Lung (tissue), 16 donors: Measurements from ENCODE around the gene DEGS1. TPM values are rescaled to one million over a fixed set of nuclear protein-coding genes. Genes with fewer than 3 reads are reported as not detected.

Experiments
- ATAC-seq: fragments of 200-7000 bp; cut with Tn5 transposase; one replicate; pipeline ENCODE4 v1.9.1; 2020; ENCODE audit warnings: moderate number of reproducible peaks; ENCODE audit not compliant: insufficient read depth, low FRiP score
- DNase-seq, 3 donors: peaks; one replicate each; pipeline ENCODE4 v3.0.0-alpha.2; 2013 to 2017
- H3K27ac ChIP-seq, 2 donors: one replicate each; pipeline ENCODE4 v1.5.1; 2013; ENCODE audit warnings: mild to moderate bottlenecking in 2 of 2, moderate library complexity in 2 of 2, control low read depth in 1 of 2, inconsistent platforms in 1 of 2, low read depth in 1 of 2, low read length in 1 of 2
- H3K27me3 ChIP-seq, 3 donors: one replicate each; pipeline ENCODE4 v1.5.1; 2013; ENCODE audit warnings: low read length in 2 of 3; ENCODE audit not compliant: control insufficient read depth in 3 of 3, insufficient read depth in 3 of 3
- H3K36me3 ChIP-seq, 4 donors: one replicate each; pipeline ENCODE4 v1.5.1; 2013; ENCODE audit warnings: low read length in 4 of 4, mild to moderate bottlenecking in 1 of 4, moderate library complexity in 1 of 4; ENCODE audit not compliant: control insufficient read depth in 4 of 4, insufficient read depth in 4 of 4
- H3K4me1 ChIP-seq, 5 donors: one replicate each; pipeline ENCODE4 v1.5.1; 2013; ENCODE audit warnings: low read length in 5 of 5, mild to moderate bottlenecking in 2 of 5, moderate library complexity in 1 of 5; ENCODE audit not compliant: control insufficient read depth in 5 of 5, insufficient read depth in 5 of 5
- H3K4me3 ChIP-seq: one replicate; pipeline ENCODE4 v1.5.1; 2013; ENCODE audit warnings: mild to moderate bottlenecking, control low read depth, moderate library complexity
- H3K9ac ChIP-seq, 2 donors: one replicate each; pipeline ENCODE4 v1.5.1; 2013; ENCODE audit warnings: low read length in 2 of 2, control low read depth in 1 of 2; ENCODE audit not compliant: insufficient read depth in 1 of 2
- H3K9me3 ChIP-seq, 4 donors: one replicate each; pipeline ENCODE4 v1.5.1; 2013; ENCODE audit warnings: low read length in 3 of 4, mild to moderate bottlenecking in 1 of 4, moderate library complexity in 1 of 4; ENCODE audit not compliant: control insufficient read depth in 4 of 4, insufficient read depth in 3 of 4
- CTCF ChIP-seq: IDR thresholded peaks from 2 replicates; pipeline ENCODE4 v1.5.1; 2012; ENCODE audit warnings: mild to moderate bottlenecking; ENCODE audit errors: control extremely low read depth, extremely low read depth
- WGBS, 2 donors: extraction: QIAGEN DNeasy Blood & Tissue Kit; methylation state at CpG; one replicate each; pipeline ENCODE4 v1.1.7; 2013; 5-methylcytosine and 5-hydroxymethylcytosine counted together
- long read RNA-seq, 5 donors: transcript quantifications; one replicate each; lab custom pipeline, GENCODE V29; 2026
- polyA plus RNA-seq, 2 donors: library from polyadenylated mRNA; stranded (reverse); fragments of 200-250 nt; gene quantifications; one replicate each; pipeline ENCODE4 v1.2.1, GENCODE V29; 2013
- total RNA-seq, 2 donors: library from RNA; depleted of rRNA in 1 of 2; stranded (reverse); fragments of >200 nt in 1 of 2; gene quantifications; one replicate each; pipeline ENCODE4 v1.2.1, GENCODE V29; 2014 to 2021
- donor health status: control.
- donor health status: control.
- donor health status: Bipolar disorder and iron deficiency.
- donor health status: healthy.
- donor health status: DM: yes; HTN: yes; CAD: no.

DEGS1 gene
- total RNA-seq, result 10 to 100 TPM; 65.8 to 69.7 TPM
- polyA plus RNA-seq, result 10 to 100 TPM; 41.2 to 68.7 TPM
- long read RNA-seq, donor 1, transcript DEGS1-201 (3 exons, 2,101 nt), result major isoform, 26 of 41 reads
- long read RNA-seq, donor 1, partial matches to known transcripts, result 13 of 41 reads
- long read RNA-seq, donor 1, other reads (novel, unspliced or antisense), result 0 of 41 reads
- long read RNA-seq, donor 2, transcript DEGS1-201 (3 exons, 2,101 nt), result major isoform, 7 of 13 reads
- long read RNA-seq, donor 2, partial matches to known transcripts, result 6 of 13 reads
- long read RNA-seq, donor 2, other reads (novel, unspliced or antisense), result 0 of 13 reads
- long read RNA-seq, donor 3, transcript DEGS1-201 (3 exons, 2,101 nt), result major isoform, 11 of 11 reads
- long read RNA-seq, donor 3, partial matches to known transcripts, result 0 of 11 reads
- long read RNA-seq, donor 3, other reads (novel, unspliced or antisense), result 0 of 11 reads
- long read RNA-seq, donor 4, transcript DEGS1-201 (3 exons, 2,101 nt), result major isoform, 8 of 20 reads
- long read RNA-seq, donor 4, partial matches to known transcripts, result 10 of 20 reads
- long read RNA-seq, donor 4, other reads (novel, unspliced or antisense), result 0 of 20 reads
- long read RNA-seq, donor 5, transcript DEGS1-201 (3 exons, 2,101 nt), result major isoform, 29 of 40 reads
- long read RNA-seq, donor 5, partial matches to known transcripts, result 11 of 40 reads
- long read RNA-seq, donor 5, other reads (novel, unspliced or antisense), result 0 of 40 reads

GRCh38 chr1:224182866-224183590 lies at the start of gene DEGS1:
Gene DEGS1, plus strand, starts transcription at chr1:224183240. Its CDS starts 97 bp downstream, at chr1:224183337.
- Histone ChIP-seq H3K27ac (peak within 1 kb of the TSS; percentile 77 to 95), H3K9me3 (no peaks in the 10 kb centered on the region), H3K27me3 (no peaks in the 10 kb centered on the region), H3K9ac (peak within 1 kb of the TSS; percentile 44 to 89), H3K4me1 (peaks cover 0 to 19% (median 9%) of the 10 kb centered on the region in 5 donors), H3K4me3 (peak within 1 kb of the TSS; percentile 63), H3K36me3 (peaks cover 0 to 3% (median 0%) of the 10 kb centered on the region in 4 donors)
- DNase-seq, result peak; percentile 87 to 90 (median 89)
- peak; percentile 95 for ATAC-seq
- TF ChIP-seq CTCF, result no peak
- WGBS, 2 donors, result 0% methylated on average over 52 to 94 of the region's 94 CpGs

DNA sequence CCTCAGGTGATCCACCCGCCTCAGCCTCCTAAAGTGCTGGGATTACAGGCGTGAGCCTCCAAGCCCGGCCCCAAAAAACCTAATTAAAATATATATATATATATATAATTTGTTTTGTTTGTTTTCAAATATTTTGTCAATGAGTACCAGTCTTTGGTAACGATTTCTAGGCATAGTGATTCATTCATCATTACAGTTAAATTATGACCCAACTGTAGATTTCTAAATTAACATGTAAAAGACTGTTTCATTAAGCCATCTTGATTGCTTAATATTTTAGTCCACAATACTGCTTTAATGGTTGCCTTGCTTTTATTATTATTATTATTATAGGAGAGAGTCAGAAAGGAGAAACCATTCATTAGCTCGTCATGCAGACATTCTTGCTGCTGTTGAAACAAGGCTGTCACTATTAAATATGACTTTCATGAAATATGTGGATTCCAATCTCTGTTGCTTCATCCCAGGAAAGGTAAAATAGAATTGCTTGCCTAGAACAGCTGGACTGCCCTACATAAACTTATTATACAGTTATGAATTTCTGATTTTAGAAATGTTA lies 49.2 kb upstream of the DEGS1 start:
- Histone ChIP-seq H3K9me3 (peaks cover 0 to 4% (median 2%) of the 10 kb centered on the region in 4 donors), H3K36me3 (peaks cover 8 to 38% (median 21%) of the 10 kb centered on the region in 4 donors), H3K4me1 (no peaks in the 10 kb centered on the region), H3K9ac (no peak overlapping the region), H3K4me3 (no peak overlapping the region), H3K27me3 (no peaks in the 10 kb centered on the region), H3K27ac (no peak overlapping the region)
- no peak for DNase-seq
- ATAC-seq, result no peak
- WGBS, 2 donors, result 79 to 82% methylated on average over 5 of the region's 5 CpGs
- no peak for TF ChIP-seq CTCF

GRCh38 chr1:224137518-224137917 lies 45.5 kb upstream of the DEGS1 start:
- Histone ChIP-seq H3K27me3 (no peaks in the 10 kb centered on the region), H3K4me1 (no peaks in the 10 kb centered on the region), H3K9me3 (no peaks in the 10 kb centered on the region), H3K4me3 (no peak overlapping the region), H3K36me3 (peaks cover 7 to 25% (median 12%) of the 10 kb centered on the region in 4 donors), H3K9ac (no peak overlapping the region), H3K27ac (no peak overlapping the region)
- DNase-seq, result no peak
- ATAC-seq, result no peak
- TF ChIP-seq CTCF, result no peak
